ENCODE results near the gene DNAJA3. TPM values are rescaled to one million over a fixed set of nuclear protein-coding genes. Genes with fewer than 3 reads are reported as not detected.
A peak's percentile ranks its signal among the peaks of the same experiment; 100 is the strongest.

The DNAJA3 gene
- polyA plus RNA-seq, 4 donors, result 26.7 to 71.4 (median 38.1) TPM

GRCh38 chr16:4385789-4386450 is 39.7 kb upstream of the DNAJA3 start:
- Histone ChIP-seq H3K27me3 (ENCODE audit: control insufficient read depth in 3 of 3, insufficient read depth in 3 of 3, low read length in 3 of 3) (no peaks in the 10 kb centered on the region), H3K9me3 (ENCODE audit: control insufficient read depth in 2 of 2, insufficient read depth in 1 of 2, low read depth in 1 of 2, low read length in 1 of 2) (no peaks in the 10 kb centered on the region), H3K36me3 (ENCODE audit: control insufficient read depth in 3 of 3, insufficient read depth in 2 of 3, low read depth in 1 of 3, low read length in 3 of 3) (peaks cover 0 to 98% (median 16%) of the 10 kb centered on the region in 3 donors), H3K27ac (ENCODE audit: low read depth in 1 of 3, low read length in 2 of 3) (no peak overlapping the region), H3K4me1 (ENCODE audit: control insufficient read depth in 3 of 3, insufficient read depth in 2 of 3, low read depth in 1 of 3, low read length in 2 of 3) (no peaks in the 10 kb centered on the region), H3K4me3 (ENCODE audit: low read depth in 1 of 3, low read length in 3 of 3) (no peak overlapping the region)
- DNase-seq (no peak), FAIRE-seq (no peak)
- WGBS, 3 donors, result 80 to 87% (median 83%) methylated on average over 11 of the region's 11 CpGs

GRCh38 chr16:4386451-4386805 is 39.2 kb upstream of the DNAJA3 start:
- 69 to 81% (median 71%) methylated on average over 8 of the region's 8 CpGs for WGBS, 3 donors
- H3K36me3 ChIP-seq (ENCODE audit: control insufficient read depth in 3 of 3, insufficient read depth in 2 of 3, low read depth in 1 of 3, low read length in 3 of 3), result peaks cover 0 to 97% (median 15%) of the 10 kb centered on the region in 3 donors
- peak overlapping the region in 1 of 3 donors; percentile 51 for H3K27ac ChIP-seq (ENCODE audit: low read depth in 1 of 3, low read length in 2 of 3)
- no peak for FAIRE-seq
- H3K4me1 ChIP-seq (ENCODE audit: control insufficient read depth in 3 of 3, insufficient read depth in 2 of 3, low read depth in 1 of 3, low read length in 2 of 3), result no peaks in the 10 kb centered on the region
- H3K4me3 ChIP-seq (ENCODE audit: low read depth in 1 of 3, low read length in 3 of 3), result no peak overlapping the region
- no peak for DNase-seq
- no peaks in the 10 kb centered on the region for H3K9me3 ChIP-seq (ENCODE audit: control insufficient read depth in 2 of 2, insufficient read depth in 1 of 2, low read depth in 1 of 2, low read length in 1 of 2)
- no peaks in the 10 kb centered on the region for H3K27me3 ChIP-seq (ENCODE audit: control insufficient read depth in 3 of 3, insufficient read depth in 3 of 3, low read length in 3 of 3)

- Histone ChIP-seq H3K4me1 (ENCODE audit: control insufficient read depth in 3 of 3, insufficient read depth in 2 of 3, low read depth in 1 of 3, low read length in 2 of 3) (peaks cover 0 to 2% (median 0%) of the 10 kb centered on the region in 3 donors), H3K4me3 (ENCODE audit: low read depth in 1 of 3, low read length in 3 of 3) (no peak overlapping the region), H3K27ac (ENCODE audit: low read depth in 1 of 3, low read length in 2 of 3) (no peak overlapping the region), H3K36me3 (ENCODE audit: control insufficient read depth in 3 of 3, insufficient read depth in 2 of 3, low read depth in 1 of 3, low read length in 3 of 3) (peaks cover 0 to 96% (median 15%) of the 10 kb centered on the region in 3 donors), H3K27me3 (ENCODE audit: control insufficient read depth in 3 of 3, insufficient read depth in 3 of 3, low read length in 3 of 3) (no peaks in the 10 kb centered on the region), H3K9me3 (ENCODE audit: control insufficient read depth in 2 of 2, insufficient read depth in 1 of 2, low read depth in 1 of 2, low read length in 1 of 2) (no peaks in the 10 kb centered on the region)
- WGBS, 3 donors, result 83 to 95% (median 91%) methylated on average over 9 to 10 of the region's 10 CpGs
- DNase-seq (no peak), FAIRE-seq (no peak)
Observed at GRCh38 chr16:4386951-4387565, 38.6 kb upstream of the DNAJA3 start.

- DNase-seq, result no peak
- FAIRE-seq, result no peak
- WGBS, 3 donors, result 94 to 99% (median 98%) methylated on average over 20 of the region's 20 CpGs
- peaks cover 0 to 9% (median 0%) of the 10 kb centered on the region in 3 donors for H3K4me1 ChIP-seq (ENCODE audit: control insufficient read depth in 3 of 3, insufficient read depth in 2 of 3, low read depth in 1 of 3, low read length in 2 of 3)
- H3K27me3 ChIP-seq (ENCODE audit: control insufficient read depth in 3 of 3, insufficient read depth in 3 of 3, low read length in 3 of 3), result no peaks in the 10 kb centered on the region
- H3K4me3 ChIP-seq (ENCODE audit: low read depth in 1 of 3, low read length in 3 of 3), result no peak overlapping the region
- peaks cover 0 to 96% (median 12%) of the 10 kb centered on the region in 3 donors for H3K36me3 ChIP-seq (ENCODE audit: control insufficient read depth in 3 of 3, insufficient read depth in 2 of 3, low read depth in 1 of 3, low read length in 3 of 3)
- H3K27ac ChIP-seq (ENCODE audit: low read depth in 1 of 3, low read length in 2 of 3), result peak overlapping the region in 1 of 3 donors; percentile 58
- no peaks in the 10 kb centered on the region for H3K9me3 ChIP-seq (ENCODE audit: control insufficient read depth in 2 of 2, insufficient read depth in 1 of 2, low read depth in 1 of 2, low read length in 1 of 2)
Observed at GRCh38 chr16:4387781-4388180, 37.9 kb upstream of the DNAJA3 start.

GRCh38 chr16:4388271-4389021 is 37.2 kb upstream of the DNAJA3 start:
- H3K9me3 ChIP-seq (ENCODE audit: control insufficient read depth in 2 of 2, insufficient read depth in 1 of 2, low read depth in 1 of 2, low read length in 1 of 2), result no peaks in the 10 kb centered on the region
- DNase-seq (no peak), FAIRE-seq (no peak)
- H3K4me3 ChIP-seq (ENCODE audit: low read depth in 1 of 3, low read length in 3 of 3), result no peak overlapping the region
- H3K27ac ChIP-seq (ENCODE audit: low read depth in 1 of 3, low read length in 2 of 3), result peak overlapping the region in 1 of 3 donors; percentile 53
- 84 to 89% (median 87%) methylated on average over 15 to 19 of the region's 19 CpGs for WGBS, 3 donors
- H3K4me1 ChIP-seq (ENCODE audit: control insufficient read depth in 3 of 3, insufficient read depth in 2 of 3, low read depth in 1 of 3, low read length in 2 of 3), result peaks cover 0 to 16% (median 0%) of the 10 kb centered on the region in 3 donors
- H3K36me3 ChIP-seq (ENCODE audit: control insufficient read depth in 3 of 3, insufficient read depth in 2 of 3, low read depth in 1 of 3, low read length in 3 of 3), result peaks cover 0 to 97% (median 12%) of the 10 kb centered on the region in 3 donors
- no peaks in the 10 kb centered on the region for H3K27me3 ChIP-seq (ENCODE audit: control insufficient read depth in 3 of 3, insufficient read depth in 3 of 3, low read length in 3 of 3)

GRCh38 chr16:4389051-4389955 is 36.4 kb upstream of the DNAJA3 start:
- H3K36me3 ChIP-seq (ENCODE audit: control insufficient read depth in 3 of 3, insufficient read depth in 2 of 3, low read depth in 1 of 3, low read length in 3 of 3), result peaks cover 0 to 93% (median 13%) of the 10 kb centered on the region in 3 donors
- H3K4me3 ChIP-seq (ENCODE audit: low read depth in 1 of 3, low read length in 3 of 3), result no peak overlapping the region
- H3K4me1 ChIP-seq (ENCODE audit: control insufficient read depth in 3 of 3, insufficient read depth in 2 of 3, low read depth in 1 of 3, low read length in 2 of 3), result peaks cover 0 to 17% (median 0%) of the 10 kb centered on the region in 3 donors
- 71 to 88% (median 83%) methylated on average over 26 to 27 of the region's 27 CpGs for WGBS, 3 donors
- no peaks in the 10 kb centered on the region for H3K27me3 ChIP-seq (ENCODE audit: control insufficient read depth in 3 of 3, insufficient read depth in 3 of 3, low read length in 3 of 3)
- peak overlapping the region in 1 of 3 donors; percentile 53 for H3K27ac ChIP-seq (ENCODE audit: low read depth in 1 of 3, low read length in 2 of 3)
- DNase-seq, result no peak
- no peaks in the 10 kb centered on the region for H3K9me3 ChIP-seq (ENCODE audit: control insufficient read depth in 2 of 2, insufficient read depth in 1 of 2, low read depth in 1 of 2, low read length in 1 of 2)
- no peak for FAIRE-seq

- Histone ChIP-seq H3K36me3 (ENCODE audit: control insufficient read depth in 3 of 3, insufficient read depth in 2 of 3, low read depth in 1 of 3, low read length in 3 of 3) (peaks cover 0 to 93% (median 18%) of the 10 kb centered on the region in 3 donors), H3K4me1 (ENCODE audit: control insufficient read depth in 3 of 3, insufficient read depth in 2 of 3, low read depth in 1 of 3, low read length in 2 of 3) (peaks cover 0 to 17% (median 0%) of the 10 kb centered on the region in 3 donors), H3K9me3 (ENCODE audit: control insufficient read depth in 2 of 2, insufficient read depth in 1 of 2, low read depth in 1 of 2, low read length in 1 of 2) (no peaks in the 10 kb centered on the region), H3K27ac (ENCODE audit: low read depth in 1 of 3, low read length in 2 of 3) (no peak overlapping the region), H3K27me3 (ENCODE audit: control insufficient read depth in 3 of 3, insufficient read depth in 3 of 3, low read length in 3 of 3) (no peaks in the 10 kb centered on the region), H3K4me3 (ENCODE audit: low read depth in 1 of 3, low read length in 3 of 3) (no peak overlapping the region)
- DNase-seq (no peak), FAIRE-seq (no peak)
- 88 to 92% (median 89%) methylated on average over 17 to 18 of the region's 18 CpGs for WGBS, 3 donors
Observed at GRCh38 chr16:4390266-4391260, 35.1 kb upstream of the DNAJA3 start.
